ENCODE results near the gene PDAP1. TPM values are rescaled to one million over a fixed set of nuclear protein-coding genes. Genes with fewer than 3 reads are reported as not detected.

The PDAP1 gene
- total RNA-seq, 1 experiment from 2014 or later = 150 TPM

DNA sequence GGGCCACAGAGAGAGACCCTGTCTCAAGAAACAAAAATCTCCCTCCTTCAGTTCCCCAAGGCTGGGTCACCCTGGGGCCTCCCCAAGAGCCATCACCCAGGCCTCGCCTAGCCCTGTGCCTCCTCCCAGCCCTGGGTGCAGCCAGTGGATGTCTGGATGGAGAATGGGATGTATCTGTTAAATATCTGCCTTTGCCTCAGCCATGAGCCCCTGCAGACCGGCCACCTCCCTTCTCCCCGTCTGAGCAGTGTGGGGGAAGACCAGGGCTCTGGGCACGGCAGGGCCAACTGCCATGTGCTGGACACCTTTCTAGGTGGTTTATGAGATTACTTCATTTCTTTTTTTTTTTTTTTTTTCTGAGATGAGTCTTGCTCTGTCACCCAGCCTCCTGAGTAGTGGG is 23.9 kb downstream of the PDAP1 start:
- Histone ChIP-seq H3K27me3 (ENCODE audit: insufficient read depth, low read length) (no peaks in the 10 kb centered on the region), H3K4me1 (ENCODE audit: insufficient read depth, low read length) (no peaks in the 10 kb centered on the region), H3K23me2 (ENCODE audit: insufficient read length, low read depth, low read length, poor library complexity, severe bottlenecking) (no peaks in the 10 kb centered on the region), H2BK20ac (ENCODE audit: low read depth, low read length, poor library complexity, severe bottlenecking) (no peak overlapping the region), H2BK5ac (ENCODE audit: insufficient read length, low read length) (no peak overlapping the region), H2BK12ac (ENCODE audit: insufficient read length, low read depth, low read length) (no peak overlapping the region), H3K18ac (ENCODE audit: insufficient read length, low read depth, low read length) (no peak overlapping the region), H3K23ac (ENCODE audit: insufficient read length, low read depth, low read length) (no peak overlapping the region), H2AFZ (ENCODE audit: low read length) (no peak overlapping the region), H4K8ac (replicated peaks; ENCODE audit: insufficient read length, low read depth, low read length) (no peak overlapping the region), H3K9ac (ENCODE audit: extremely low read depth, insufficient read length, low read length) (no peak overlapping the region), H2BK120ac (ENCODE audit: low read depth, low read length, poor library complexity, severe bottlenecking) (no peak overlapping the region), H3K14ac (ENCODE audit: insufficient read depth, low read length) (no peak overlapping the region), H2BK15ac (ENCODE audit: low read depth, low read length) (no peak overlapping the region), H2AK5ac (ENCODE audit: insufficient read length, low read length) (no peak overlapping the region), H3K9me3 (ENCODE audit: control insufficient read depth, low read depth, low read length) (no peaks in the 10 kb centered on the region), H4K20me1 (ENCODE audit: control insufficient read depth, insufficient read depth, insufficient read length) (no peaks in the 10 kb centered on the region), H3T11ph (ENCODE audit: low read length) (no peak overlapping the region), H3K27ac (ENCODE audit: insufficient read length, low read depth, low read length) (no peak overlapping the region), H3K4ac (ENCODE audit: low read depth, low read length) (no peak overlapping the region), H3K56ac (ENCODE audit: insufficient read length, low read depth, low read length) (no peak overlapping the region), H3K4me2 (ENCODE audit: insufficient read depth, insufficient read length, low read length) (no peak overlapping the region), H3K79me1 (ENCODE audit: insufficient read depth, low read depth, low read length, poor library complexity, severe bottlenecking) (peaks cover 6% of the 10 kb centered on the region), H4K91ac (ENCODE audit: insufficient read length, low read depth, low read length) (no peak overlapping the region), H4K5ac (ENCODE audit: insufficient read length, low read depth, low read length) (no peak overlapping the region), H3K79me2 (ENCODE audit: insufficient read depth, low read length) (no peaks in the 10 kb centered on the region)
- Mint-ChIP-seq H3K4me1 (peaks cover 4 to 8% of the 10 kb centered on the region in 2 experiments), H3K27ac (no peak overlapping the region), H3K27me3 (ENCODE audit: low read depth) (no peaks in the 10 kb centered on the region; the same call in 1 of the 2 replicates), H3K36me3 (ENCODE audit: insufficient read depth in 1 of 3, low read depth in 3 of 3) (peaks cover 9 to 36% (median 17%) of the 10 kb centered on the region in 3 experiments; a peak in 6 of 7 replicates), H3K9me3 (no peaks in the 10 kb centered on the region; a peak in 1 of 5 replicates), H3K4me3 (no peak overlapping the region)
- no CpG with 5 or more reads among the region's 4 CpGs for WGBS (ENCODE audit: extremely low coverage, insufficient read length, low lambda C conversion rate)
- TF ChIP-seq, protein P1, sequence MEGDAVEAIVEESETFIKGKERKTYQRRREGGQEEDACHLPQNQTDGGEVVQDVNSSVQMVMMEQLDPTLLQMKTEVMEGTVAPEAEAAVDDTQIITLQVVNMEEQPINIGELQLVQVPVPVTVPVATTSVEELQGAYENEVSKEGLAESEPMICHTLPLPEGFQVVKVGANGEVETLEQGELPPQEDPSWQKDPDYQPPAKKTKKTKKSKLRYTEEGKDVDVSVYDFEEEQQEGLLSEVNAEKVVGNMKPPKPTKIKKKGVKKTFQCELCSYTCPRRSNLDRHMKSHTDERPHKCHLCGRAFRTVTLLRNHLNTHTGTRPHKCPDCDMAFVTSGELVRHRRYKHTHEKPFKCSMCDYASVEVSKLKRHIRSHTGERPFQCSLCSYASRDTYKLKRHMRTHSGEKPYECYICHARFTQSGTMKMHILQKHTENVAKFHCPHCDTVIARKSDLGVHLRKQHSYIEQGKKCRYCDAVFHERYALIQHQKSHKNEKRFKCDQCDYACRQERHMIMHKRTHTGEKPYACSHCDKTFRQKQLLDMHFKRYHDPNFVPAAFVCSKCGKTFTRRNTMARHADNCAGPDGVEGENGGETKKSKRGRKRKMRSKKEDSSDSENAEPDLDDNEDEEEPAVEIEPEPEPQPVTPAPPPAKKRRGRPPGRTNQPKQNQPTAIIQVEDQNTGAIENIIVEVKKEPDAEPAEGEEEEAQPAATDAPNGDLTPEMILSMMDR (conservative IDR thresholded peaks at IDR 0.05) = no peak
- no peak for DNase-seq

Data from H9 (cell line).